PC-3 (cell line): Measurements from ENCODE around the gene RBMS3. TPM values are rescaled to one million over a fixed set of nuclear protein-coding genes. Genes with fewer than 3 reads are reported as not detected.

ENCODE experiments used
- ATAC-seq: fragments of 200-7000 bp; cut with Tn5 transposase; 2 replicates; pipeline ENCODE4 v1.9.1; 2020; ENCODE audit warnings: mild to moderate bottlenecking, moderate library complexity
- BruUV-seq: library from RNA; stranded (reverse); fragments of 400-500 nt; replicated peaks from 2 replicates; lab custom pipeline; 2021; lab: Mats Ljungman, UMichigan
- CTCF ChIA-PET: fragments of 300-600 bp; sonication (Branson Sonifier 250); formaldehyde crosslinking; loops from one replicate; lab custom pipeline; 2022; ENCODE audit warnings: antibody characterized with exemption; lab: Charles Lee
- POLR2A ChIA-PET: fragments of 300-600 bp; sonication (Branson Sonifier 250); formaldehyde crosslinking; loops from one replicate; lab custom pipeline; 2022; ENCODE audit warnings: antibody characterized with exemption; ENCODE audit not compliant: unreplicated experiment; lab: Charles Lee
- DNase-seq: peaks from one replicate; pipeline ENCODE4 v3.0.0-alpha.2; 2015
- H2AFZ ChIP-seq: fragments of 300-600 bp; sonication (generic); 2 replicates; pipeline ENCODE4 v1.6.0; 2016; ENCODE audit warnings: antibody characterized with exemption, low read length
- H3F3A ChIP-seq: fragments of 300-600 bp; sonication (generic); one replicate; pipeline ENCODE4 v1.6.0; 2017; ENCODE audit warnings: antibody characterized with exemption, low read length, control low read depth, mild to moderate bottlenecking; ENCODE audit not compliant: unreplicated experiment
- H3K27ac ChIP-seq: fragments of 300-600 bp; sonication (generic); 2 replicates; pipeline ENCODE4 v1.5.1; 2016; ENCODE audit warnings: mild to moderate bottlenecking, low read length
- H3K27me3 ChIP-seq: fragments of 300-600 bp; sonication (generic); 2 replicates; pipeline ENCODE4 v1.6.1; 2016; ENCODE audit warnings: low read length, mixed read lengths
- H3K36me3 ChIP-seq: fragments of 300-600 bp; sonication (generic); 2 replicates; pipeline ENCODE4 v1.6.1; 2016; ENCODE audit warnings: low read depth, mixed run types, low read length, mixed read lengths
- H3K4me1 ChIP-seq: fragments of 300-600 bp; sonication (generic); 2 replicates; pipeline ENCODE4 v1.5.1; 2016; ENCODE audit warnings: low read length; ENCODE audit not compliant: insufficient read depth
- H3K4me2 ChIP-seq: fragments of 300-600 bp; sonication (generic); 2 replicates; pipeline ENCODE4 v1.6.0; 2016; ENCODE audit warnings: low read length
- H3K4me3 ChIP-seq: fragments of 300-600 bp; sonication (generic); 2 replicates; pipeline ENCODE4 v1.5.1; 2016; ENCODE audit warnings: mild to moderate bottlenecking, low read length, mixed read lengths
- H3K79me2 ChIP-seq: fragments of 300-600 bp; sonication (generic); 2 replicates; pipeline ENCODE4 v1.6.1; 2017; ENCODE audit warnings: low read length, mixed read lengths
- H3K9ac ChIP-seq: fragments of 300-600 bp; sonication (generic); 2 replicates; pipeline ENCODE4 v1.6.0; 2016; ENCODE audit warnings: mild to moderate bottlenecking, low read length
- H3K9me2 ChIP-seq: fragments of 300-600 bp; sonication (generic); replicated peaks from 2 replicates; pipeline ENCODE4 v1.6.1; 2016; ENCODE audit warnings: mixed run types, low read length, mixed read lengths
- H3K9me3 ChIP-seq: fragments of 300-600 bp; sonication (generic); 2 replicates; pipeline ENCODE4 v1.6.1; 2016; ENCODE audit warnings: low read length, mixed read lengths
- H4K20me1 ChIP-seq: fragments of 300-600 bp; sonication (generic); 2 replicates; pipeline ENCODE4 v1.6.1; 2016; ENCODE audit warnings: low read length, mixed read lengths
- CTCF ChIP-seq: fragments of 300-600 bp; sonication (generic); conservative IDR thresholded peaks from 2 replicates; pipeline ENCODE4 v1.5.1; 2017; ENCODE audit warnings: antibody characterized with exemption, low read depth, mild to moderate bottlenecking, low read length
- EZH2 ChIP-seq: fragments of 300-600 bp; sonication (generic); IDR thresholded peaks from one replicate; pipeline ENCODE4 v1.6.1; 2017; ENCODE audit warnings: antibody characterized with exemption, mild to moderate bottlenecking, low read length; ENCODE audit not compliant: unreplicated experiment
- EZH2phosphoT487 ChIP-seq: fragments of 300-600 bp; sonication (generic); IDR thresholded peaks from 2 replicates; pipeline ENCODE4 v1.6.1; 2018; ENCODE audit warnings: mild to moderate bottlenecking, antibody characterized with exemption, low read length, borderline replicate concordance
- intact Hi-C: fragments of 100-400 bp; cut with micrococcal nuclease; formaldehyde crosslinking; loops from 2 replicates; pipeline ENCODE4 v1.9.0; 2023
- total RNA-seq: library from RNA; depleted of rRNA; stranded (reverse); fragments of >200 nt; gene quantifications from 2 replicates; pipeline ENCODE4 v1.2.3, GENCODE V29; 2014

The RBMS3 gene
- total RNA-seq, 1 experiment from 2014 or later: 5.4 TPM

DNA sequence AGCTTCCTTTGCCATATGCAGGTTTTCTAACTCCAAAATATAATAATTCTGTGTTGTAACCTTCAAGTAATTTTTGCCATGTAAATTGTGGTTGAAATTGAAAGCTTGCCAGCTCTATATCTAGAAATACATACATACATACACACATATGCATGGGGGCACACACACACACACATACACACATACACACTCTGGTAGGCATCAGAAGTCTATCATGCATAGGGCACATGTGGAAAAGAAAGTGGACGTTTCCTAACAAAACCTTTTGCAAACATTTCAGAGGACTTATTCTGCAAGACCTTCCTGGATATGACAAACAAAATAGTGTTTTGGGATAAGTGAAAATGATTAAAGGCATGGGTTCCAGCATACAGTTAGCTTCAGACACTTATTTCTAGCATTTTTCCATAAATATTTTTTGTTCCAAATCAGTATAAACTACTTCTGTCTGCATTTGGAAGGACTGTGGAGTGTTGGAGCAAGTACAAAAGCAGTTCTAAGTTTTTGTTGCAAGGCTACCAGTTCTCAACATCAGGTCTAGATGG, 578.9 kb downstream of the RBMS3 start:
- H3K27me3 ChIP-seq: no peaks in the 10 kb centered on the region
- no peaks in the 10 kb centered on the region for H3K4me1 ChIP-seq
- H3K27ac ChIP-seq: no peak overlapping the region
- no peaks in the 10 kb centered on the region for H3K36me3 ChIP-seq
- no peak overlapping the region for H3K4me3 ChIP-seq
- no peaks in the 10 kb centered on the region for H3K9me2 ChIP-seq
- H3K4me2 ChIP-seq: no peak overlapping the region
- CTCF ChIA-PET: no interaction called here
- no peaks in the 10 kb centered on the region for H3F3A ChIP-seq
- POLR2A ChIA-PET: no interaction called here
- no peaks in the 10 kb centered on the region for H3K79me2 ChIP-seq
- no TSS peak for BruUV-seq
- TF ChIP-seq EZH2phosphoT487: no peak
- TF ChIP-seq CTCF: no peak
- TF ChIP-seq EZH2: no peak
- no peak overlapping the region for H3K9ac ChIP-seq
- ATAC-seq (no peak), DNase-seq (no peak)
- no peaks in the 10 kb centered on the region for H4K20me1 ChIP-seq
- H2AFZ ChIP-seq: no peak overlapping the region
- H3K9me3 ChIP-seq: no peaks in the 10 kb centered on the region
- intact Hi-C loops: no loop called here

DNA sequence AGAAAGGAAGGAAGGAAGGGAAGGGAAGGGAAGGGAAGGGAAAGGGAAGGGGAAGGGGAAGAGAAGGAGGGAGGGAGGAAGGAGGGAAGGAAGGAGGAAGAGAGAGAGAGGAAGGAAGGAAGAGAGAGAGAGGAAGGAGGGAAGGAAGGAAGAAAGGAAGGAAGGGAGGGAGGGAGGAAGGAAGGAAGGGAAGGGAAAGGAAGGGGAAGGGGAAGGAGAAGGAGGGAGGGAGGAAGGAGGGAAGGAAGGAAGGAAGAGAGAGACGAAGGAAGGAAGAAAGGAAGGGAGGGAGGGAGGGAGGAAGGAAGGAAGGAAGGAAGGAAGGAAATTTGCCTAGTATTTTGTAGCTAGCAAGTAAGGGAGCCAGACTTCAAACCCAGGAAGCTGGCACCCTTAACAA, 583.9 kb downstream of the RBMS3 start:
- no peak overlapping the region for H3K9ac ChIP-seq
- no TSS peak for BruUV-seq
- no peaks in the 10 kb centered on the region for H3K4me1 ChIP-seq
- H3K9me2 ChIP-seq: no peaks in the 10 kb centered on the region
- H2AFZ ChIP-seq: no peak overlapping the region
- no peaks in the 10 kb centered on the region for H3K27me3 ChIP-seq
- H3K79me2 ChIP-seq: no peaks in the 10 kb centered on the region
- no peak overlapping the region for H3K27ac ChIP-seq
- no peaks in the 10 kb centered on the region for H3K9me3 ChIP-seq
- ChIA-PET CTCF (no interaction called here), POLR2A (no interaction called here)
- no peak for DNase-seq
- no peak overlapping the region for H3K4me3 ChIP-seq
- TF ChIP-seq CTCF (no peak), EZH2phosphoT487 (no peak), EZH2 (no peak)
- intact Hi-C loops: no loop called here
- no peaks in the 10 kb centered on the region for H3K36me3 ChIP-seq
- H3K4me2 ChIP-seq: no peak overlapping the region
- no peaks in the 10 kb centered on the region for H3F3A ChIP-seq
- no peak for ATAC-seq
- H4K20me1 ChIP-seq: no peaks in the 10 kb centered on the region

GRCh38 chr3:29868543-29869101, 587.8 kb downstream of the RBMS3 start:
- no TSS peak for BruUV-seq
- Histone ChIP-seq H2AFZ (no peak overlapping the region), H3K4me1 (no peaks in the 10 kb centered on the region), H3K9me2 (no peaks in the 10 kb centered on the region), H3F3A (no peaks in the 10 kb centered on the region), H3K36me3 (no peaks in the 10 kb centered on the region), H3K79me2 (no peaks in the 10 kb centered on the region), H3K9me3 (0 out of 2 replicates have a peak, but pooled peaks cover under 1% of the 10 kb centered on the region), H3K4me2 (no peak overlapping the region), H3K27ac (no peak overlapping the region), H3K27me3 (no peaks in the 10 kb centered on the region), H3K9ac (no peak overlapping the region), H3K4me3 (no peak overlapping the region), H4K20me1 (no peaks in the 10 kb centered on the region)
- intact Hi-C loops: no loop called here
- ChIA-PET CTCF (interaction anchor here (0.7 kb wide), 1 partner anchor 903 kb away, joined by 4 read pairs; no protein-coding TSS in a partner anchor), POLR2A (no interaction called here)
- TF ChIP-seq EZH2phosphoT487 (no peak), EZH2 (no peak), CTCF (no peak)
- ATAC-seq: no peak
- no peak for DNase-seq
